ENCODE data around the gene SIAH3.

DNA sequence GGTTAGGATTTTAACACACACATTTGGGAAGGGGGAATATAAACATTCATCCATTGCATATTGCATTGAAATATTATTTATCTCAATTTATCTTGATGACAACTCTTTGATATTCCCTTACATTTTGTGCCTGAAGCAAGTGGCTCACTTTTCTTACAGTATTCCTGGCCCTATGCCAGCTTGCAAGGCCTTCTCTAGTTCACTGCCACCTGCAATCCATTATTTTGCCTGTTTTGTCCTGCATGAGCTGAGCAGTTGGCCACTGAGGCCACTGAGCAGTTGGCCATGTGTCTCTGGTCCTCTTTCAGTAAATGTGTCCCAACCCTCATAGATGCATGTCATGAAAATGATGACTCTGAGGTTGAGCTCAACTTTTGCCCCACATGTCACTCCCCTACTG lies 99.7 kb downstream of the SIAH3 start:
- TF ChIP-seq CTCF (IDR thresholded peaks at IDR 0.05; ENCODE audit: low read length) (no peak), EZH2 (optimal IDR thresholded peaks at IDR 0.05; ENCODE audit: low read depth, low read length) (no peak)
